ENCODE results near the gene DNAH10.

Gene DNAH10

DNA sequence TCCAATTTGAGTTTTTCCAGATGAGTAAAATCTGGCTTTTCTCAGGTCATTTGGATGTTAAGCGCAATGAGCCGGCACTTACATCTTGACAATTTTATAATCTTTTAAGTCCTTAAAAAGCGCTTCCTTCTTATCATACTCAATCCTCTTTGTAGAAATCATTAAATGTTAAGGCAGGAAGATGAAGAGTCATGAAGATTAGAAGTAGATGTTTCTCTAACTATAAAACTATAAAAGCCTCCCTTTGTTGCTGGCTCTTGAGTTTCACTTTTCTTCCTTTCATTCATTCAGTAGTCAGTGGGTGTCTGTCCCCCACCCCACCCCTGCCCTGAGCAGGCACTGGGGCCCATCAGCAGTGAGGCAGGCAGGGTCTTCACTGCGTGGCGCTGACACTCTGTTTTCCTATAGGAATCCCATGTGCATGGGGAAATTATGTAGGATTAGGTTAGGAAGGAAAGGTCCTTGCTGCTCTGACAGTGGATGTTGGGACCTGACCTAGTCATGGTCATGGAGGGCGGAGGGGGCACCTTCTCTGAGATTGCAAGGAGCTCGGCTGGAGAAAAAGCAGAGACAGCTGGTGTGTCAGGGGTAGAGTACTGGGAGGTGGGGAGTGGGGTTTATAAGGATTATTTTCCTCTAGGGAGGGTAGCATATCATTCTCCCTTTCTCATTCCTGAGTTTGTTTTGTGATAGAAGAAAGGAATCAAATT lies 144.8 kb downstream of the DNAH10 start:
- TF ChIP-seq EP300 (IDR thresholded peaks at IDR 0.05; ENCODE audit: borderline replicate concordance) (no peak), YY1 (IDR thresholded peaks at IDR 0.05; ENCODE audit: low read depth) (no peak), CREB1 (IDR thresholded peaks at IDR 0.05; ENCODE audit: low read depth) (no peak), NFIC (IDR thresholded peaks at IDR 0.05) (no peak), TCF12 (IDR thresholded peaks at IDR 0.05; ENCODE audit: low read depth) (no peak), TAF1 (IDR thresholded peaks at IDR 0.05; ENCODE audit: low read depth) (no peak), MAX (IDR thresholded peaks at IDR 0.05) (no peak), FOXM1 (IDR thresholded peaks at IDR 0.05; ENCODE audit: borderline replicate concordance, low read depth) (no peak), TEAD4 (IDR thresholded peaks at IDR 0.05) (no peak), EGR1 (IDR thresholded peaks at IDR 0.05) (no peak), CEBPB (IDR thresholded peaks at IDR 0.05) (no peak), RAD21 (IDR thresholded peaks at IDR 0.05; ENCODE audit: low read depth) (no peak), ZBTB7A (IDR thresholded peaks at IDR 0.05; ENCODE audit: low read depth) (no peak)
- TF ChIP-seq, protein P1, sequence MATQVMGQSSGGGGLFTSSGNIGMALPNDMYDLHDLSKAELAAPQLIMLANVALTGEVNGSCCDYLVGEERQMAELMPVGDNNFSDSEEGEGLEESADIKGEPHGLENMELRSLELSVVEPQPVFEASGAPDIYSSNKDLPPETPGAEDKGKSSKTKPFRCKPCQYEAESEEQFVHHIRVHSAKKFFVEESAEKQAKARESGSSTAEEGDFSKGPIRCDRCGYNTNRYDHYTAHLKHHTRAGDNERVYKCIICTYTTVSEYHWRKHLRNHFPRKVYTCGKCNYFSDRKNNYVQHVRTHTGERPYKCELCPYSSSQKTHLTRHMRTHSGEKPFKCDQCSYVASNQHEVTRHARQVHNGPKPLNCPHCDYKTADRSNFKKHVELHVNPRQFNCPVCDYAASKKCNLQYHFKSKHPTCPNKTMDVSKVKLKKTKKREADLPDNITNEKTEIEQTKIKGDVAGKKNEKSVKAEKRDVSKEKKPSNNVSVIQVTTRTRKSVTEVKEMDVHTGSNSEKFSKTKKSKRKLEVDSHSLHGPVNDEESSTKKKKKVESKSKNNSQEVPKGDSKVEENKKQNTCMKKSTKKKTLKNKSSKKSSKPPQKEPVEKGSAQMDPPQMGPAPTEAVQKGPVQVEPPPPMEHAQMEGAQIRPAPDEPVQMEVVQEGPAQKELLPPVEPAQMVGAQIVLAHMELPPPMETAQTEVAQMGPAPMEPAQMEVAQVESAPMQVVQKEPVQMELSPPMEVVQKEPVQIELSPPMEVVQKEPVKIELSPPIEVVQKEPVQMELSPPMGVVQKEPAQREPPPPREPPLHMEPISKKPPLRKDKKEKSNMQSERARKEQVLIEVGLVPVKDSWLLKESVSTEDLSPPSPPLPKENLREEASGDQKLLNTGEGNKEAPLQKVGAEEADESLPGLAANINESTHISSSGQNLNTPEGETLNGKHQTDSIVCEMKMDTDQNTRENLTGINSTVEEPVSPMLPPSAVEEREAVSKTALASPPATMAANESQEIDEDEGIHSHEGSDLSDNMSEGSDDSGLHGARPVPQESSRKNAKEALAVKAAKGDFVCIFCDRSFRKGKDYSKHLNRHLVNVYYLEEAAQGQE (IDR thresholded peaks at IDR 0.05; ENCODE audit: low read depth), result no peak
- TF ChIP-seq, protein P2, sequence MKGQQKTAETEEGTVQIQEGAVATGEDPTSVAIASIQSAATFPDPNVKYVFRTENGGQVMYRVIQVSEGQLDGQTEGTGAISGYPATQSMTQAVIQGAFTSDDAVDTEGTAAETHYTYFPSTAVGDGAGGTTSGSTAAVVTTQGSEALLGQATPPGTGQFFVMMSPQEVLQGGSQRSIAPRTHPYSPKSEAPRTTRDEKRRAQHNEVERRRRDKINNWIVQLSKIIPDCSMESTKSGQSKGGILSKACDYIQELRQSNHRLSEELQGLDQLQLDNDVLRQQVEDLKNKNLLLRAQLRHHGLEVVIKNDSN (IDR thresholded peaks at IDR 0.05), result no peak

GRCh38 chr12:123907726-123908476 lies 145.8 kb downstream of the DNAH10 start:
- TF ChIP-seq NFIC (IDR thresholded peaks at IDR 0.05), result no peak
- no peak for TF ChIP-seq YY1 (IDR thresholded peaks at IDR 0.05; ENCODE audit: low read depth)
- no peak for TF ChIP-seq MAX (IDR thresholded peaks at IDR 0.05)
- TF ChIP-seq ZBTB7A (IDR thresholded peaks at IDR 0.05; ENCODE audit: low read depth), result no peak
- TF ChIP-seq FOXM1 (IDR thresholded peaks at IDR 0.05; ENCODE audit: borderline replicate concordance, low read depth), result no peak
- no peak for TF ChIP-seq TEAD4 (IDR thresholded peaks at IDR 0.05)
- TF ChIP-seq TAF1 (IDR thresholded peaks at IDR 0.05; ENCODE audit: low read depth), result no peak
- no peak for TF ChIP-seq CEBPB (IDR thresholded peaks at IDR 0.05)
- TF ChIP-seq, protein P2 (IDR thresholded peaks at IDR 0.05), result no peak
- TF ChIP-seq, protein P1 (IDR thresholded peaks at IDR 0.05; ENCODE audit: low read depth), result no peak
- TF ChIP-seq EP300 (IDR thresholded peaks at IDR 0.05; ENCODE audit: borderline replicate concordance), result no peak

- TF ChIP-seq TCF12 (IDR thresholded peaks at IDR 0.05; ENCODE audit: low read depth) (no peak), EP300 (IDR thresholded peaks at IDR 0.05; ENCODE audit: borderline replicate concordance) (no peak), TEAD4 (IDR thresholded peaks at IDR 0.05) (no peak), TAF1 (IDR thresholded peaks at IDR 0.05; ENCODE audit: low read depth) (no peak), CEBPB (IDR thresholded peaks at IDR 0.05) (no peak)
- TF ChIP-seq, protein P1 (IDR thresholded peaks at IDR 0.05; ENCODE audit: low read depth), result no peak
Observed at GRCh38 chr12:123908884-123909725, 147.0 kb downstream of the DNAH10 start.

Measured in Ishikawa (cell line).